ENCODE data around the gene CX3CL1. TPM values are rescaled to one million over a fixed set of nuclear protein-coding genes. Genes with fewer than 3 reads are reported as not detected.
A peak's percentile ranks its signal among the peaks of the same experiment; 100 is the strongest.
"Not testable (repeated sequence)": the region's sequence is repeated elsewhere in the genome, so short reads cannot be mapped to it uniquely, and the experiment has no call there.

Gene CX3CL1
- total and polyA plus RNA-seq, 2 experiments from 2014 or later = 0.33 to 0.71 TPM

- Histone ChIP-seq H3K27ac (no peak overlapping the region), H3K27me3 (no peaks in the 10 kb centered on the region), H3K36me3 (no peaks in the 10 kb centered on the region), H3K9me3 (ENCODE audit: low read depth) (no peaks in the 10 kb centered on the region), H3K4me3 (no peak overlapping the region), H3K4me1 (ENCODE audit: low read depth) (no peaks in the 10 kb centered on the region)
- TF ChIP-seq CTCF (IDR thresholded peaks at IDR 0.05; ENCODE audit: low read depth, low read length) = no peak
- no peak for DNase-seq (ENCODE audit: low read depth in 1 of 2, low spot score in 1 of 2)
These were observed 38.9 kb upstream of the CX3CL1 start for GRCh38 chr16:57333402-57333801.

GRCh38 chr16:57335366-57335765 lies 36.9 kb upstream of the CX3CL1 start:
- H3K27me3 ChIP-seq = no peaks in the 10 kb centered on the region
- H3K9me3 ChIP-seq (ENCODE audit: low read depth) = no peaks in the 10 kb centered on the region
- no peak for TF ChIP-seq CTCF (IDR thresholded peaks at IDR 0.05; ENCODE audit: low read depth, low read length)
- H3K4me3 ChIP-seq = no peak overlapping the region
- no peaks in the 10 kb centered on the region for H3K36me3 ChIP-seq
- H3K27ac ChIP-seq = no peak overlapping the region
- DNase-seq (ENCODE audit: low read depth in 1 of 2, low spot score in 1 of 2) = no peak
- no peaks in the 10 kb centered on the region for H3K4me1 ChIP-seq (ENCODE audit: low read depth)

GRCh38 chr16:57341062-57341440 lies 31.2 kb upstream of the CX3CL1 start:
- no peaks in the 10 kb centered on the region for H3K4me1 ChIP-seq (ENCODE audit: low read depth)
- H3K9me3 ChIP-seq (ENCODE audit: low read depth) = no peaks in the 10 kb centered on the region
- H3K4me3 ChIP-seq = no peak overlapping the region
- no peaks in the 10 kb centered on the region for H3K27me3 ChIP-seq
- no peak for TF ChIP-seq CTCF (IDR thresholded peaks at IDR 0.05; ENCODE audit: low read depth, low read length)
- no peak overlapping the region for H3K27ac ChIP-seq
- DNase-seq (ENCODE audit: low read depth in 1 of 2, low spot score in 1 of 2) = no peak
- H3K36me3 ChIP-seq = no peaks in the 10 kb centered on the region

- no peaks in the 10 kb centered on the region for H3K9me3 ChIP-seq (ENCODE audit: low read depth)
- no peak overlapping the region for H3K4me3 ChIP-seq
- H3K4me1 ChIP-seq (ENCODE audit: low read depth) = no peaks in the 10 kb centered on the region
- no peak for TF ChIP-seq CTCF (IDR thresholded peaks at IDR 0.05; ENCODE audit: low read depth, low read length)
- no peaks in the 10 kb centered on the region for H3K27me3 ChIP-seq
- H3K27ac ChIP-seq = no peak overlapping the region
- no peaks in the 10 kb centered on the region for H3K36me3 ChIP-seq
- peak in 1 of 2 donors; percentile 58 for DNase-seq (ENCODE audit: low read depth in 1 of 2, low spot score in 1 of 2)
These were observed 30.6 kb upstream of the CX3CL1 start for GRCh38 chr16:57341441-57342303.

GRCh38 chr16:57342606-57343005 lies 29.7 kb upstream of the CX3CL1 start:
- not testable (repeated sequence) for H3K27me3 ChIP-seq; H3K4me1 ChIP-seq (ENCODE audit: low read depth); DNase-seq (ENCODE audit: low read depth in 1 of 2, low spot score in 1 of 2); H3K36me3 ChIP-seq; H3K27ac ChIP-seq; H3K4me3 ChIP-seq; H3K9me3 ChIP-seq (ENCODE audit: low read depth)

GRCh38 chr16:57343221-57343620 lies 29.1 kb upstream of the CX3CL1 start:
- no peaks in the 10 kb centered on the region for H3K4me1 ChIP-seq (ENCODE audit: low read depth)
- no peak overlapping the region for H3K27ac ChIP-seq
- no peak for TF ChIP-seq CTCF (IDR thresholded peaks at IDR 0.05; ENCODE audit: low read depth, low read length)
- H3K4me3 ChIP-seq = no peak overlapping the region
- DNase-seq (ENCODE audit: low read depth in 1 of 2, low spot score in 1 of 2) = no peak
- no peaks in the 10 kb centered on the region for H3K9me3 ChIP-seq (ENCODE audit: low read depth)
- no peaks in the 10 kb centered on the region for H3K36me3 ChIP-seq
- H3K27me3 ChIP-seq = no peaks in the 10 kb centered on the region

- not testable (repeated sequence) for H3K27me3 ChIP-seq, H3K4me3 ChIP-seq
These were observed 28.2 kb upstream of the CX3CL1 start for GRCh38 chr16:57344094-57344493.

More at GRCh38 chr16:57344094-57344493, 28.2 kb upstream of the CX3CL1 start:
- H3K36me3 ChIP-seq; DNase-seq (ENCODE audit: low read depth in 1 of 2, low spot score in 1 of 2); H3K4me1 ChIP-seq (ENCODE audit: low read depth); H3K27ac ChIP-seq; H3K9me3 ChIP-seq (ENCODE audit: low read depth): not testable (repeated sequence)
